Nucleus accumbens (tissue), 56 donors: ENCODE measurements around the gene TNIK.

Experiments
- DNase-seq, 56 donors: peaks; one replicate each; lab custom pipeline; 2025; lab: John Stamatoyannopoulos, UW

Gene TNIK

DNA sequence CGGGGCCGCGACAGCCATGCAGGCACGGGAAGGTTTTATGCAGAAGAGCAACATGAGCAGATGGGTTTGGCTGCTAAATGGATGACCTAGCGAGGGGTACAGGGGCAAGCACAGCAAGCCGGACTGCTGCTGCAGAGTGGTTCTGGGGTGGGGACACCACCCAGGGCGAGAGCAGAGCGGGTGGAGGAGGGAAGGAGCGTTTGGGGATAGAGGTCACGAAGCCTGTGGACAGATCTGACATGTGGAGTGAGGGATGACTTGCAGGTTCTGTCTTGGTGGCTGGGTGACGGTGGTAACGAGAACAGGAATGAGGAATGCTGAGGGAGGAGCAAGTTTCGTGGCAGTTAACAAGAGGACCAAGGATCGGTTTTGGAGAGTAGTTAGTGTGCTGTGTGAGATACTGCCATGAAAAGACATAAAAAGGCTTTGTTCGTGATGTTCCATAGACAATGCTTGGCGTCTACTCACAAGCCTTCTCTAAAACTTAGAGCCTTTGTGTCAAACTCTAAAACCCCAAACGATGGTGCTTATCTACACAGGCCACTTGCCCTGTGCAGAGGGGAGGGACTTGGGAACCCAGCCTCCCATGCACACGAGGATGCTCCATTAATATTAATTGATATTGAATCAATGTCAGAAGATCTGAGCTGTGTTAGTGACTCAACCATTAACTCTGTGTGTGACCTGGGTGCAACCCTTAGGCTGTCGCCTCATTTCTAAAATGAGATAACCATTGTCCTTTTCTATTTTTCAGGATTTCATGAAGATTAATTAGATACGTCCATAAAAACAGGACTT, 301.0 kb downstream of the TNIK start:
- DNase-seq = peak in 39 of 56 donors; percentile 11 to 83 (median 49)

DNA sequence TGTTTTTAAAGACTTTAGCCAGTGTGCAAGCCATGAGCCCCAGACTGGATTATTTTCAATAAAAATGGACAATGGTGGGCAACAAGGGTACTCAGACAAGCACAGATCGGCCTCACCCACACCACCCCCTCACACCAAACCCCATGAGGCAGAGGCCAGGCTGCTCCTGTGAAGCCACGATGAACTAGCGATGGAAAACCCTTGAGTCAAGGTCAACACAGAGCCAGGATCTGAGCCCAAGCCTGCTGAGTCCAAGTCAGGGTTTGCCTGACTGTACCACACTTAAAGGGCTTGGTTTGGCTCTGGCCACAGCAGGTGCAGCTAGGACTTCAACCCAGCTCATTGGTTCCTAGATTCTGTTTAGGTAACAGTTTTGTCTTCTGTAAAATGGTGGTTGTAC, 302.2 kb downstream of the TNIK start:
- no peak for DNase-seq

GRCh38 chr3:171157286-171157685, 302.9 kb downstream of the TNIK start:
- DNase-seq = peak in 43 of 56 donors; percentile 16 to 75 (median 49)

DNA sequence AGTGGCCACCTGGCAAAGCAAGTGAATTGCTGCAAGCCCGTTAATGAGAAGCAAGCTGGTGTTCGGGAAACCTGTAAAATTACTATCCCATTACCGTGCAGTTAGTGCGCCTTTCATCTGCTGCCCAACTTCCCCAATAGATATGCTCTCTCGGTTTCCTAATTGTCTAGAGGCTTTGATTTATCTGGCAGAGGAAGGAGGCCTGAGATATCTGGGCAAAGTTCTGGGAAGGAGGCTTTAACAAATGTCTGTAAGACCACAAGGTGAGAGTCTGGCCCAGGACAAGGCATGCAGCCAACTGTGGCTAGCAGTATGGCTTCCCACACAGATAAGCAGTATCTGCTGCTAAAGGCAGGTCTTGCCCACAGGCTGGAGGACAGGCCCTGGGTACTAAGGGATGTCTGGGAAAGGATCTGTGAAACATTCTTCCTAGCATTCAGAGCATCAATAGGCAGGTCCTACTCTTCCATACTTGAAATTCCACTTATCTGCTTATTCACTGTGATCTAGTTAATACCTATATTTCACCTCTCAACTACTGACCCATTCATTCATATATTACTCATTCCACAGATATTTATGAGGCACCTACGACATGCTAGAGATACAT, 303.7 kb downstream of the TNIK start:
- no peak for DNase-seq

- DNase-seq = peak in 1 of 56 donors; percentile 22
Observed at GRCh38 chr3:171155122-171155700, 305.0 kb downstream of the TNIK start.

GRCh38 chr3:171150945-171151344, 309.3 kb downstream of the TNIK start:
- no peak for DNase-seq

DNA sequence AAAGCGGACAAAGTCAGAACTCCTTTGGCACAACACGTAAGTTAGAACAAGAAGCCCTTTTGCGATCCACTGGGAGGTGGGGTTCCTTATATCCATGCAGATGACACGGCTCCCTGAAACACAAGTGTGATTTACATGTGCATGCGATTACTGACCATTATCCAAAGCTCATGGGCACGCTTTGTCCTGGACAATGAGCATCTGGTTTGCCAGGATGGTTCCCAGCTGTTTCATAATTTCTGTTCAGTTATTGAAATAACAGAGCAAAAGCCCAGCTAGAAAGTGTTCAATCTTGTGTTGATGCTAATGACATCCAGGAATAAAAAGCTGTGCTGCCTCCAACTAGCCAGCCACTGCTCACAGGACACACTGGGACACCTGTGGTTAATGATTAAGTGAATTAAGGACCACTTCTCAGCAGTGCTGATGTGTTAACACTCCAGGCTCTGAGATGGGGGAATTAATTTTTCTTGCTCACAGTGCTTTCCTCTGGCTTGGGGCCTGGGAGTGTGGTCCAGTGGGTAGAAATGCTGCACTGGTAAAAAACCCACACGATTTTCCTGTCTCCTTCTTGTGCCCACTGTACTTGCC, 310.6 kb downstream of the TNIK start:
- no peak for DNase-seq

GRCh38 chr3:171145798-171146197, 314.4 kb downstream of the TNIK start:
- no peak for DNase-seq

DNA sequence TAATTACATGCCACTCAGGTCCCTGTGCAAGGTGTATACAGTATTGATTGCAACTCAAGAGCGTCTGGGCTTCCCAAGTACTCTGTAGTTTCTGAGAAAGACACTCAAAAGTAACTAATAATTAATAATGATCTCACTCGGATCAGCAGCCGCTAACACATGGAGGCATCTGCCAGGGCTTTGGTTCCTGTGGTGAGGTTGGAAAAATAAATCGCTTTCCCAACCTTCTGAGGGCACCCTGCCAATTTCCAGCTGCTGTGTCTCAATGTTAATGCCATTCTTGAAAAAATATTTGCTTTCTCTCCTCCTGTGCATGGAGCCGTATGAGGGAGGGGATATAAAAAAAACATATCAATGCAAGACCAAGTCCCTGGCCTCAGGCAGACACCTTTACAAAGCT, 317.2 kb downstream of the TNIK start:
- peak in 1 of 56 donors; percentile 17 for DNase-seq

- DNase-seq = no peak
Observed at GRCh38 chr3:171140246-171140645, 320.0 kb downstream of the TNIK start.

DNA sequence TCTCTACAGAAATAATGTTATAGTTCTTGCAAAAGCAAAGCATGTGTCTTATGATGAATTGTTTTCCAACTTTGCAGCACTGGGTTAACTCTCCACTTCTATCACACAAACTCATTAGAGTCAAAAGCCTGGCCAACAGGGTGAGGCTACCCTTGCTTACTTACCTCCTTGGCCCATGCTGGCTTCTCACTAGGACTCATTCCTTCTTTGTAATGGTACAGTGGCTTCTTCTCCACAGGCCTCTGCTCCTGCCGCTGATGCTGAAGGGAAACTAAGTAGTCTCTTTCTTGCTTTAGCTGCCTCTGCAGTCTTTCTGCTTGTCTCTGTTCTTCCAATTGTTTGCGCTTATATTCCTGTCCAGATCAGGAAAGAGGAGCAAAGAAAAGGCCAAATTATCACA, 322.2 kb downstream of the TNIK start:
- DNase-seq = no peak

DNA sequence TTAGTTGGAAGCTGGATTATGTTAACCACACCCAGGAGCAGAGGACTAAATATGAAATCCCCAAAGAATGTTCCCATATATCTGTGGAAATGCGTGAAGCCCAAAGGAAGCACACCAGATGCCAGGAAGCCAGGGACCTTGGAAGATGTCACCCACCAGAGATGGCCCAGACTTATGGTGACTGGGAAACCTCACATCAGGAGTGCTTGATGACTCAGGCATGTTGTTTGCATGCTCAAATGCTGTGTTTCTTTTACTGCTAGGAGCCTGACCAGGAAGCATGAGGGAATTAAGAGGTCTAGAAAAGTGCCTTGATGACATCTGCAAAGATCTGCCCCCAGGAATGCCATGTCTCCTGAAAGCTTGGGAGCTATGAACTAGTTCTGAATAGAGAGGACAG, 324.7 kb downstream of the TNIK start:
- no peak for DNase-seq

DNA sequence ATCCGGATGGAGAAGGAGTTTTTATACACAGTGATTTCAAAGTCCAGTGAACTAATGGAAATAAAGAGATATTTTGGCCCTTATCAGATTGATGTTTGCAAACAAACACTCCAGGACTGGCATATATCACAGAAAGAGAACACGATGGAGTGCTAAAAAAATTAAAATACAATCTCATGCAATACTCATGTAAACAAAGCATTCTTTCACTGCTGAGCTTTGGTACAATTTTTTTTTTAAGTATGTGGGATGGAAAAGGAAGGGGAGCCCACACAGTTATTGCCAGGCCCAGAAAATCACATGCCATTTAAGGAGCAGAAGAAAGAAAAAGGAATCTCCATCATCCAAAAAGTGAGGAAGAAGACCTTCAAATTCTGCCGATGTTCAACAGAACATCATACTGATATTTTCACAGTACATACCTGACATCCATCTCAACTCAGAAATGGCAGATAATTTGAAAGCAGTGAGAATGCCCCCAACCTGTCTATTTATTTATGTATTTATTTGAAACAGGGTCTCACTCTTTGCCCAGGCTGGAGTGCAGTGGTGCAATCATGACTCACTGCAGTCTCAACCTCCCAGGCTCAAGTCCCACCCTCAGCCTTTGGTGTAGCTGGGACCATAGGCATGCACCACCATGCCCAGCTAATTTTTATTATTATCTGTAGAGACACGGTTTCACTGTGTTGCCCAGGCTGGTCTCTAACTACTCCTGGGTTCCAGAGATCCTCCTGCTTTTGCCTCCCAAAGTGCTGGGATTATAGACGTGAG, 326.2 kb downstream of the TNIK start:
- no peak for DNase-seq

DNA sequence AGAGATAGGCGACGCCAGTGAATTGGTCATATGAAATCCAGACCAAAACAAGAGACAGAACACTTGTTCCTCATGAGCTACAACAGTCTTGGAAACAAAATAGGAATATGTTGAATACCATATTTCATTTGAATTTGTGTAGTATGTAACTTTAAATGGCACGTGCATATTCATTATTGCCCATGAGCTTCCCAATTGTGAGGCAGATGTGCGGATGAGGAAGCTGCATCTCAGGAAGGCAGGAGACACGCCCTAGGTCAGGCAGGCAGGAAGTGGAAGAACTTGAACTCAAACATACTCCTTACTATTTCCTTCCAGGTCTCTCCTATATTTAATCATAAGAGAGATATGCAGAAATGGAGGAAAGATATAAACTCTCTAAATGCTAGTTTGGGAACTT, 326.9 kb downstream of the TNIK start:
- DNase-seq = no peak

DNA sequence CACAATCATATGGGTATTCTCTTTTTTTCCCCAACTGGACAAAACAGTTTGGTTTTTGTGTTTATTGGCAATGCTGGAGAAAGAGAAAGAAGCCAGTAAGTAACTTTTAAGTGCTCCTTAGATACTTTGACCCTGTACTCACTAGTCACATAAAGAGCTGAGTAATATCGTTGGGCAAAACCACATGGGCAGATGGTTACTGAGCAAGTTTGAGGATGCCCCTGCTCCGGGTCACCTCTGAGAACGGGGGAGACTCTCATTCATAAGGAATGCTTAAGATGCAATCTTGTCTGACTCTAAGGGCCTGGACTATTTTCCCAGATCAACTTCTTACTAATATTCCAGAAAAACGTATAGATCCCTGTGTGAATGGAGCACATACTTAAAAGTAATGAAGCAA, 327.3 kb downstream of the TNIK start:
- DNase-seq = no peak

DNA sequence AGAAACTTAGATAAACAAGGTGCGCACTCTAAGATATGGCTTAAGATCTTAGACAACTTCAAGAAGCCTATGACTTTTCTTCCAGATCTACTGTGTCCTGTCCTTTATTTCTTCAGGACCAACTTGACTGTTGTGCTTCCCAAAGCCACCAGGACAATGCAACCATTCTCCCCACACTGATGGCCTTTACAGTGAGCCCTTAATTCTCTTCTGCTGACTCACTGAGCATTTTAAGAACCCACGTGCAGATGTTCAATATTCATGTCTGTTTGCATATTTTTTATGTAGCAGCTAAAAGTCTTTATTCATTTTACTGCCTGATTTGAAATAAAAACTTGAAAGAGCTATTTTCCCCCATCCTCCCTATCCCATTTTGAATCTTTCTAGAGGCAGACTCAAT, 330.4 kb downstream of the TNIK start:
- DNase-seq = no peak

- DNase-seq = no peak
Observed at GRCh38 chr3:171127611-171128010, 332.6 kb downstream of the TNIK start.

- DNase-seq = no peak
Observed at GRCh38 chr3:171126478-171127209, 333.6 kb downstream of the TNIK start.

GRCh38 chr3:171125010-171125409, 335.2 kb downstream of the TNIK start:
- no peak for DNase-seq

DNA sequence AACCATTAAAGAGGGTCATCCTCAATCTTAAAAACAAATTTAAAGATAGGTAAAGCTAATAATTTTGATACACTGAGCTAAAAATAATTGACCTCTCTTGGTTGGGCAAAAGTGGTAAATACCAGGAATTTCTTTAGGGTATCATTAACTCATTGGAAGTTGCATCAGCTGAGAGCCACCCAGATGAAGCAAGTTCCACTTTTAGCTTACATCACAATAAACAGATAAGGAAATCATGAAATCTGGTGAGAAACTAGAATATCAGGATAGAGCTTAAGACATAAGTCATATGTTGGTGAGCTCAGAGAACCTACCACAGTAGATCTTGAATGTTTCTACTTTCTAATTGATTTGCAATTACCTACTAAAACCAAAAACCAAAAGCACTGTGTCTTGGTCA, 336.3 kb downstream of the TNIK start:
- no peak for DNase-seq
